GM21526 (cell line): ENCODE data around the gene MAPK8IP3.
"Not testable (repeated sequence)": the region's sequence is repeated elsewhere in the genome, so short reads cannot be mapped to it uniquely, and the experiment has no call there.

ENCODE experiments used
- ATAC-seq: cut with Tn5 transposase; IDR thresholded peaks from one replicate; pipeline ENCODE4 v1.9.1; 2021; ENCODE audit warnings: moderate library complexity; ENCODE audit not compliant: unreplicated experiment, low FRiP score

The MAPK8IP3 gene

DNA sequence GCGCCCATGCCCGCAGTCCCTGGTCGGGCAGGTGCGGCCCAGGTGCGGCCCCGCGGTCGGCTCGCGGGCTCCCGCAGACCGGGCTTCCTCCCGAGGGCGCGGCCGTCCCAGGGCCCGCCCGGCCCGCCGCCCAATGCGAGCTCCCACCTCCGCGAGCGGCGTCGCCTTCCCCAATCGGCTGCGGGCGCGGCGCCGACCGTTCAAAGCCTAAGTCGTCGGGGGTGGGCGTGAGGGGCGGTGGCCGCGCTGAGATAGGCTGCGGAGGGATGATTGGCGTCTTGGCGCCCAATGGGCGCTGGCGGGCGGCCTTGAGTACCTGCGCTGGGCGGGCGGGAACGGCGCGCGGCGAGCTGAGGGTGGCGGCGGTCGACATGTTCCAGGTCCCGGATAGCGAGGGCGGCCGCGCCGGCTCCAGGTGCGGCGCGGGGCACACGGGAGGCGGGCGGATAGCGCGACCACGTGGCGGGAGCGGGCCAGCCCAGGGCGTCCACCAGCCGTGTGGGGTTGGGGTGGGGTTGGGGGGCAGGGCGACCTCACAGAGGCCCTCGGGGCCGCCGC lies 28.0 kb upstream of the MAPK8IP3 start, which contains the start of gene JPT2:
TSS of gene JPT2 (plus strand) at position 338 of the 558 bp plus-strand sequence. CDS start at position 372, 34 bp downstream.
- ATAC-seq = peak; percentile 83

DNA sequence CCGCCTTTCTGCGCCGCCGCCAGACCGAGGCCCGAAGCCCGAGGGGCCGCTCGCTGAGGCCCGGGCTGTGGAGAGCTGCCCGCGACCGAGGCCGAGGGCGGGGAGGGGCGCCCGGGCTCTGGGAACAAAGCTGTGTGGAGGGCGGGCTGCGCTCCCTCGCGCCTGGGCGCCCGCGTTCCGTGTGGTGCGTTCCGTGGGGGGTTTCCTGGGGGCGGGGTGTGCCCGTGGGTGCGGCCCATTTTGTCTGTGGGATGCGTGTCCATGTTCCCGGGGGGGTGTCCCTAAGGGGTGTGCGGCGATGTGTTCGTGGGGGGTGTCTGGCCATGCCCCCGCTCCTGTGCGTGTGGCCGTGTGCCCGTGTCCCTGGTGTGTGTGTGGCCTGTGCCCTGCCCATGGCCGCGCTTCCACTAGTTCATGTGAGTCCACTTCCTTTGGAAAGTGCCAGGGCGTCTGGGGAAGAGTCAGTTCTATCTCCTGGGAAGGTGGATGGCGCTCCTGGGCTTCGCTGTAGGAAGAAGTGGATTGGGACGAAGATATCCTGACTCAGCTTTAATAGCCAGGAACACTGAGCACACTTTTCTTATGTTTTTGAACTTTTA lies 27.4 kb upstream of the MAPK8IP3 start:
- no peak for ATAC-seq

DNA sequence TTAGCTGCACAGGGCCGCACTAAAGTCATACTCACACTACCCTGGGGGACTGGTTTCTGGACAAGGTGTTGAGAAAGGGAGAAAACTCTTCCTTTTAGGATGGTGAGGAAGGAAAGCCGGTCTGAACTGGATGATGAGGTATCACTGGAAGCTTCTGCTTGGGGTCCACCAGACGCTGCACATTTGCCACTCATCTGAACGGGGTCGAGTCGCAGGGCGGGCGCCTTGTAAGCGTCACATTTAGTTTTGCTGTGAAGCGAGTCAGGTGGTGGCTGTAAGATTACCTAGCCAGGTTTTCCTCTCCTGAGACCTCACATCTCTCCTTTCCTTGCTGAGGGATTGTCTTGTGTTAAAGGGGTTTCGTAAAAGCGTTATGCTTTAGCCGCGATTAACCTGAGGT lies 25.6 kb upstream of the MAPK8IP3 start:
- ATAC-seq = no peak

DNA sequence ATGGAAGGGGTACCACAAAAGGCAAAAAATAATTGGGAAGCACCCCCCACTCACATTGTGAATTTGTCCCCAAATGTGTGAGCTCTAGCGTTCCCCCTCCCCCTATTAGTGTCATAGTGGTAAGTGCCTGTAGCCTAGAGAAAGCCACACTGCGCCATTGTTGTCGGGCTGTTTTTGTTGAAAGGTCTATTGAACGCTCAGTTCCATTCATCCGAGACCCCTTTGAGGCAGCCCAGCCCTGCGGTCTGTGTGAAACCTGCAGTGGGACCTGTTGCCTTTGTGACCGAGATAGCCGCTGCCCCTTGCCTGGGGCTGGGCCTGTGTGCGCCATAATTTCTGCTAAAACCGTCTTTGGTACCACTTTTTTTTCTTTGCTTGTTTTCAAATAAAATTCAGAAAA lies 25.0 kb upstream of the MAPK8IP3 start:
- ATAC-seq = no peak

DNA sequence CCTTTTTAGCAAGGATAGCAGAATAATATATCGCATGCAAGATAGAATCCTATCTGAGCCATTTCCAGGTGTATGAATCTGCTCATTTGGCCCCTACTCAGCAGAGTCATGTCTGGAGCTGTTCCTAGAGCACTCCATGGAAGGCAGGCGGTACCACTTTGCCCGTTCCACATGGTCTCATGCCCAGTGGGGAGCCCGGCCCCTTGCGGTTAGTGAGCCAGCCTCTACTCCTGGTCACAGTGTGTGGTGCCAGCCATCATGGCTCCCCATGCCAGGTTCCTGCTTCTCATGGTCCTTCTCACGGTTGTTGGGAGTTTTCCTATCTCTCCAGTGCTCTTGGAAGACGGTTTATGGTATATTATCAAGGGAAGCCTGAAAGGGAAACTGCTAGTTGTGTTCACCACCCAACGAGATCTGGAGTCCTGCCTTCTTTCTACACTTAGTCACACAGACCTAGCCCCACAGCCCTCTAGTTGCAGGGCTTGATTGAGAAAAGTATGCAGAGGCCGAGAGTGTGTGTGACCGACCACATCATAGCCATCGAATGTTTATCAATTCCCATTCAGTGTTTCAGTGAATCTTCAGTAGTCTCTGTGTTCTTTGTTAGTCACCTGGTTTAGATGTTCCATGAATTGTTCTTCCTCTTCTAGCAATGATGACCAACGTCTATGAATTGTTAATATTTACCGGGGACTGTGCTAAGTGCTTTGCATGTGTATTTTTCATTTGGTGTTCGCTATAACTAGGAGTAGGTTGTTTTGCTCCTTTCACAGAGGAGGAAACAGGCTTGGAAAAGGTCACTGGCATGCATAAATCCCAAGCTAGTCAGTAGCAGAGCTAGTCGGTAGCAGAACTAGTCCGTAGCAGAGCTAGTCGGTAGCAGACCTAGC lies 18.3 kb upstream of the MAPK8IP3 start:
- no peak for ATAC-seq

DNA sequence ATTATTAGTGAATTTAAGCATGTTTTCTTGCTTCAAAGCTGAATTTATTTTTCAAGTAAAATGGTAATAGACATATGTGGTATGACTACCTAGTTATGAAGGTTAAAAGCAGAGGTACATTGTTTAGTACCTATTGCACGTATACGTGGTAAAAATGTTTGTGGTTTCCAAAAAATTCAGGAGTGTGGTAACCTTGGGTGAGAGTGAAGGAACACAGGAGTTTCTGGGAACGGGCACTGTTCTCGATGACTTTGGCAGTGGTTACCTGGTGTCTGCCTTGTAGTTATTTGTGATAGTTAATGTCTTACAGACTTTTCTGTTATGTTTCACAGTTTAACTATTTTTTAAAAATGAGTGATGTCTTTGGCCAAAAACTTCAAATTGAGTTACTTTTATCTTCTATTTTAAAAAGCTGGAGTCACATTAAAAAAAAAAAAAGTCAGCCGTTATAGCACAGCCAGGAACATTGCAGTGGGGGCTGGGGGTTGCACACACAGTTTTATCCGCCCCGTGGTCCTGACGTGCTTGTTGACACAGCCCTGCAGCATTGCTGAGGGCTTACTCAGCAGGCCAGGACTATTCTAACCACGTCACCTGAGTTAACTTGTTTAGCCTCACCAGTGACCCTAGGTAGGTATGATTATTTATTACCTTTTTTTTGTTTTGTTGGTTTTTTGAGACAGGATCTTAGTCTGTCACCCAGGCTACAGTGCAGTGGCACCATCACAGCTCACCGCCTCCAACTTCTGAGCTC lies 17.0 kb upstream of the MAPK8IP3 start:
- no peak for ATAC-seq

DNA sequence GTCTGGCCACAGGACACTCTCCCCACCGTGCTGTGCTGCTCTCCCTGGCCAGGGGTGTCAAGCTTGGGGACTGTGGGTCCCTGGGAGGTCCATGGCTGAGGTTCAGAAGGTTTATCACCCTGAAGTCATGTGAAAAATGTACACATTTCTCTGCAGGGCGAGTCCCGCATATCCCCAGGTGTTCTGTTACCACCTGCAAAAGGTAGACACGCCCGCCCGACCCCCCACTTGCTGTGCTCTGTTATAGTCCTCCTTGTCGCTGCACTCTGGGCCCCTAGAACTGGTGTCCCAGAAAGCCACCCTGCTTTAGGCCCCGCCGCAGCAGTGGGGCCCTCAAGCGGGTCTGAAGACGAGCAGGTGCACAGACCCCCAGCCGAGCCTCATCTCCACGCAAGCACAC lies 16.1 kb upstream of the MAPK8IP3 start:
- ATAC-seq = no peak

DNA sequence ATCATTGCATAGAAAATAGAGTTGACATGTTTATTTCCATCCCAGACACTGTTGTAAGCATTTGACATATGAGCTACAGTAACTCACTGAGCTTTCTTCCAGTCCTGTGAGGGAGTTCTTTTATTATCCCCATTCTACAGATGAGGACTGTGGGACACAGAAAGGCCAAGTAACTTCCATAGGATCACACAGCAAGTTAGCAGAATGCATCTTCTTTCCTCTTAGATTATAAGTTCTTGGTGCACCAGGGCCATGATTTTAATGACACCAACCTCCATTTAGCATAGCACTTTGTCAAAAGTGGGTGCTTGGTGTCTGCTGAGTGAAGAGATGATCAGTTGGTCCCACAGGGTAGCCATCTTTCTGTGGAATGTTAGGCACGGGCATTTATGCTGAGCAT lies 15.2 kb upstream of the MAPK8IP3 start:
- no peak for ATAC-seq

DNA sequence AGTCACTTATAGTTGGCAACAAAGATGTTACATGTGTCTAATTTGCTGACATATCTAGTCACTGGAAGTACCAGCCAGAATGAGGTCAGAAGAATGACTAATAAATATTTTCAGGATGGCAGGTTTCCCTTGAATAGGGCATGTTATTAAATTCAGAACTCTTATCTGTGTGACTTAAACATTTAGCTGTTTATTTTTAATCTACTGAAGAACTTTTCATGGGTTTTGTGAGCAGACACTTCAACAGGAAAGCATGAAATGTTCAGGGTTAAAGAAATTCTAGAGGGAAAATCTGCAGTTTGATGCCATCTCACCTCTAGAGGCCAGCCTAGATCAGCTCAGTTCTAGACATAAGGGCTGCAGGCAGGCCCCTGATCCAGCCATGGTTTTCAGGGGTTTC lies 14.7 kb upstream of the MAPK8IP3 start:
- no peak for ATAC-seq

DNA sequence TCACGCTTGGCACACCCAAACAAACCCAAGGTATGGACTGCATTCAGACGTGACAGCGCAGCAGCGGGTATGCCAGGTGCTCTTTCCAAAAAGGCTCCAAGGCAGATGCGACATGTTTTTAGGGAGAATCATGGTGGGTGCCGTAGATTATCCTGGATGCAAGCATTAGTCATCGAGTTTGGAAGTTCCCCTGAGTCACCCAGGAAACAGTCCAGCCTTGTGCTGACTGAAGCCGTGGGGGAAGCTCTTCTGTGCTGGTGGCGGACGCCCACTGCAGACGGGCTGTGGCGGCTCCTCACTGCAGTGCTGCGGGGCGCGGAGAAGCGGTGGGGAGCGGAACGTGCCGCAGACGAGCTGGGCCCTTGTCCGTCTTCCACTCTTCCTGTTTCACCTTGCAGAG lies 14.0 kb upstream of the MAPK8IP3 start:
- no peak for ATAC-seq

DNA sequence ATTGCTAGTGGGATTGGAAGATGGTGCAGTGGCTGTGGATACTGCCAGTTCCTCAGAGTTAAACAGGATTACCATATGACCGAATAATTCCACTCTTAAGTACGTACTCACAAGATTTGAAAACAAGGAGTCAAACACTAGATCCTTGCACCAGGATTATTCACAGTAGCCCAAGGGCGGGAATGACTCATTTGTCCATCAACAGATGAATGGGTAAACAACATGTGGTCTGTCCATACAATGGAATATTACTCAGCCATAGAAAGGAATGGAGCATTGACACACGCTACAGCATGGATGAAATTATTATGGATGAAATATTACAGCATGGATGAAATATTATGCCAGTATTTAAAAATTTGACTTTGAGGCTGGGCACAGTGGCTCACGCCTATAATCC lies 9.1 kb upstream of the MAPK8IP3 start:
- no peak for ATAC-seq

DNA sequence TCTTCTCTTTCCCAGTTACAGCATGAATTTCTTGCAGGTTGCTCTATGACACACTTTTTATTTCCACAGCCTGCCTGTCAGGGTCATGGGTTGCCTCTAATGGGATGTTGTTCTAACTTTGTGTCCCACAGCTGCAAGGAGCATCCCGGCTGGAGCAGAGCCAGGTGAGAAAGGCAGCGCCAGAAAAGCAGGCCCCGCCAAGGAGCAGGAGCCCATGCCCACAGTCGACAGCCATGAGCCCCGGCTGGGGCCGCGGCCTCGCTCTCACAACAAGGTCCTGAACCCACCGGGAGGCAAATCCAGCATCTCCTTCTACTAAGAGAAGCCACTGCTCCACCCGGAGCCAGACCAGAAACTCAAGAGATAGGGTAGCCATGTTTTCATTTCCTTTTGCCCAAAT lies 7.3 kb upstream of the MAPK8IP3 start:
- no peak for ATAC-seq

DNA sequence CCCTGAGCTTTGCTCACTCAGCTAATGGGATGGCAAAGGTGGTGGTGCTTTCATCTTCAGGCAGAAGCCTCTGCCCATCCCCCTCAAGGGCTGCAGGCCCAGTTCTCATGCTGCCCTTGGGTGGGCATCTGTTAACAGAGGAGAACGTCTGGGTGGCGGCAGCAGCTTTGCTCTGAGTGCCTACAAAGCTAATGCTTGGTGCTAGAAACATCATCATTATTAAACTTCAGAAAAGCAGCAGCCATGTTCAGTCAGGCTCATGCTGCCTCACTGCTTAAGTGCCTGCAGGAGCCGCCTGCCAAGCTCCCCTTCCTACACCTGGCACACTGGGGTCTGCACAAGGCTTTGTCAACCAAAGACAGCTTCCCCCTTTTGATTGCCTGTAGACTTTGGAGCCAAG lies 5.7 kb upstream of the MAPK8IP3 start:
- ATAC-seq = no peak

DNA sequence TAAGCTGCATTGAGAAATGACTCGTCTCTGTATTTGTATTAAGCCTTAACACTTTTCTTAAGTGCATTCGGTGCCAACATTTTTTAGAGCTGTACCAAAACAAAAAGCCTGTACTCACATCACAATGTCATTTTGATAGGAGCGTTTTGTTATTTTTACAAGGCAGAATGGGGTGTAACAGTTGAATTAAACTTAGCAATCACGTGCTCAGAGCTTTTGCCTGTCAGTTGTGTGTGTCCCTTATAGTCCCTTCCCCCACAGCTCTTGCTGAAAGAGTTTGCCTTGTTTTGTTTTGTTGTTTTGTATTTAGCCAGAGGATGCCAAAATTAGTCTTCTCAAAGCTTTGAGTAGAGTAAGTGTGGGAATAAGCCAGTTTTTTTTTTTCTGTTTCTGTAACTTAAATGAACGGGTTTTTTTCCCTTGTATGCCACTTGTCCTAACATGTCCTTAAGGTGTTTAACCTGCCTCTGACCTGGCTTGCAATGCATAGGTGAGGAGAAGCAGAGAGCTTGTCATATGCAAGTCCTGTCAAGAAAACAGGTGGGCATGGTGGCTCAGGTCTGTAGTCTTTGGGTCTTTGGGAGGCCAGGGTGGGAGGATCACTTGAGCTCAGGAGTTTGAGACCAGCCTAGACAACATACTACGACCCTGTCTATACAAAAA lies 4.6 kb upstream of the MAPK8IP3 start:
- ATAC-seq = no peak

DNA sequence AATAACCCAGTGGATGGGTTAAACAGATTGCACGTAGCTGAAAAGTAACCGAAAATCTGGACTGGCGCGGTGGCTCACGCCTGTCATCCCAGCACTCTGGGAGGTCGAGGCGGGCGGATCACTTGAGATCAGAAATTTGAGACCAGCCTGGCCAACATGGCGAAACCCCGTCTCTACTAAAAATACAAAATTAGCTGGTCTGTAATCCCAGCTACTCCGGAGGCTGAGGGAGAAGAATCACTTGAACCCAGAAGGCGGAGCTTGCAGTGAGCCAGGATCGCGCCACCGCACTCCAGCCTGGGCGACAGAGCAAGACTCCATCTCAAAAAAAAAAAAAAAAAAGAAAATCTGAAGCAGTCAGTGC lies 689 bp upstream of the MAPK8IP3 start:
- not testable (repeated sequence) for ATAC-seq

DNA sequence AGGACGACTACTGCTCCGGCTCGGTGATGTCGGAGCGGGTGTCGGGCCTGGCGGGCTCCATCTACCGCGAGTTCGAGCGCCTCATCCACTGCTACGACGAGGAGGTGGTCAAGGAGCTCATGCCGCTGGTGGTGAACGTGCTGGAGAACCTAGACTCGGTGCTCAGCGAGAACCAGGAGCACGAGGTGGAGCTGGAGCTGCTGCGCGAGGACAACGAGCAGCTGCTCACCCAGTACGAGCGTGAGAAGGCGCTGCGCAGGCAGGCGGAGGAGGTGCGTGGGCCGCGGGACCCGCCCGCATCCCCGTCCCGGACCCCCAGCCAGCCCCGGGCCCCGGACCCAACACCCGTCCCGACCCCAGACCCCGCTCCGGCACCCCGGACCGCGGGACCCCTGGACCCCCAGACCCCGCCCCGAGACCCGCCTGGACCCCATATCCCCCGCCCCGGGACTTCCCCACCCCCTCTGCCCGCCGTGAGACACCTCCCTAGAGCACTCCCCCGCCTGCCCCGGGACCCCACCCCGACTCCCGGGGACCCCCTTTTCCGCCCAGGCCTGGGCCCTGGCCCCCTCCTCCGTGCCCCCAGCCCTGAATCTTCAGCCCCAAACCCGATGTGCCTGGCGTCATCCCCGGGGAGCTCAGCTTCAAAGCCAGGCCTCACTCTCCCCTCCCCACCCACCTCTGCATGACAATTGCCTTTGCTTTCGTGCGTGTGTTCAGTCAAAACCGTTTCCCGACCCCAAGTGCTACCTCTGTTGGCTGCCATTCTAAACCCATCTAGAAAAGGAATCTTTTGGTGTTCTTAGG lies 594 bp downstream of the MAPK8IP3 start:
- no peak for ATAC-seq

DNA sequence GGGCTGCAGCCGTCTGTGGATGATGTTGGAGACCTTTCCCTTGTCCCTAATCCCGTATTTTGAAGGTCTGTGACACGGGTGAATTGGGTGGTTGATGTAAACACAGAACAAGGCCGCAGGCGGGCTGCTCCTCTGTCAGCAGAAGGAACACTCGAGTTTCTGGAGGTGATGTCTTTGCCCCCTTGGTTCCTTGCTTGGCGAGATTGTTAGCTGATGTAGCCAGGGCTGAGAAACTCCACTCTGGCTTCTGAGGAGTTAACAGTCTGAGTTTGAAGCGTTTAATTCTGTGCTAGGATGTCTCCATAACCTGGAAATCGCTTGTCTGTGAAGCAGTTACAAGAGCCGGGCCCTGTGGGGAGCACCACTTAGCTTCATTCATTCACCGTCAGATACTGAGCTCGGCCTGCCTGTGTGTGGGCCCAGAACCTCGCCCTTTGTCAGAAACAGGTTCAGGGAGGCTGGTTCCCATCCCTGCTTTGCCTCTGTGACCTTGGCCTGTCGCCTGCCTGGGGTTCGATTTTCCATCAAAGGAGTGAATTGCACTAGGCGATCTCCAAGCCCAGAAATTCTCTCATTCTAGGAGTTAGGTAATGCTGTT lies 1.3 kb downstream of the MAPK8IP3 start:
- no peak for ATAC-seq

DNA sequence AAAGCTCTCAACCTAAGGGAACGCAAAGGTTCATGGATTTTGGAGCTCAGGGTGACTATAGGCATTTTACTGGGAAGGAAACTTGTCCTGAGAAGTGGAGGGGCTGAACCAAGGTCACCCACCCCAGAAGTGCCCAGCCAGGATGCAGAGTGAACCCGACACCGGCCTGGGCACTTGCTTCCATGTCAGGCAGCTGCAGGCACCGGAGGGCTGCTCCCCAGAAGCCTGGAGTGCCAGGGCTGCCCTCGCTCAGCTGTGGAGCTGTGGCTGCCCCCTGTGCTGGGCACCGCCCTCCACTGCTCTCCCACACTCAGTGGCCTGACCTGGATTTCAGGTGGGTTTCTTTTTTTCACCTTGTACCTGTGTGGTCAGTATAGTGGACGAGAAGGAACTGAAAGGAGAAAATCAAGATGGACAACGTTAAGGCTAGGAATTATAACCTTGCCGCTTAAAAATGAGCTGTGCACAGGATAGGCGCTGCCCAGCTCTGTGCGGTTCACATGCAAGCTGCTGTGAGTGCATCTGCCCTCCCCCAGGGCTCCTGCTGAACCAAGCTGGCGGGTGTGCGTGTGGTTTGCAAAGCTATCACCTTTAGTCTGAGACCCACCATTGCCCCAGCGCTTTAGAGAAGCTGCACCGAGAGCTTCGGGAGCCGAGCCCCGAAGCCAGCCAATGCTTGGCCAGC lies 2.2 kb downstream of the MAPK8IP3 start:
- ATAC-seq = no peak

DNA sequence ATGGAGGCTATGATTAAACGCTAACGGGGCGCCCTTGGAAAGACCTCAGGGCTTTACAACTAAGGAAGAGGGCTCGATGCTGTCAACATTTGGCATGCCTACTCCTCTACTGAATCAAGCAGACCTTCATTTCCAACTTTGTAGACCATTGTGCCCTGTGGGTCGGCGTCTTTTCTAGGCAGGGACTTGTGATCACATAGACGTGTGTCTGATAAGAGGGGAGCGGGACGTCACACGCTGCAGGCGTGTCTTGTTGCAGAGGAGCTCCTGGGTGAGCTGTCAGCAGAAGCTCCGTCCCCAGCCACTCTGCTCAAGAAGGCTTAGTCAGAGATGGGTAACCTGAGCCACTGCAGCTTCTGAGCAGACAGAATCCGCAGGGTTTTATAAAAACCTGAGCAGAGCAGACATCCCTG lies 2.8 kb downstream of the MAPK8IP3 start:
- ATAC-seq = no peak
